ENCODE data around the gene CCSER2. TPM values are rescaled to one million over a fixed set of nuclear protein-coding genes. Genes with fewer than 3 reads are reported as not detected.

Gene CCSER2
- total RNA-seq, 3 donors from 2014 or later, result 30.2 to 118 (median 48.3) TPM

DNA sequence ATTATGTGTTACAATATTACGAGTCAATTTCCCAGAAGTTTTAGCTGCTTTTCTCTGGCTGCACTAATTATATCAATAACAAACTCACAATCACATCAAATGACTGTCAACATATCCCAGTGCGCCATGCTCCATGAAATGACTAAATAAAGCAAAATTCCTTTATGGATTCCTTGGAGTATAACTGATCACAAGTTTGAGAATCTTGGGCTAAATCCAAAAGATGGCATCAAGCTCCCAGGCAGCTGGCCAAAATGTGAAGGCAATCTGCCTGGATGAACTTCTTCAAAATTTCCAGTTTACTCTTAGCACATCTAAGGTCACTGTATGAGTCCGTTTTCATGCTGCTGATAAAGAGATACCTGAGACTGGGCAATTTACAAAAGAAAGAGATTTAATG lies 210.8 kb downstream of the CCSER2 start:
- Histone ChIP-seq H3K4me3 (no peak overlapping the region), H3K4me1 (ENCODE audit: low read depth) (peaks cover 6% of the 10 kb centered on the region), H3K36me3 (ENCODE audit: low read depth) (no peaks in the 10 kb centered on the region), H3K9me3 (no peaks in the 10 kb centered on the region)
- no peak for TF ChIP-seq CTCF (IDR thresholded peaks at IDR 0.05)
- ATAC-seq, result no peak
- DNase-seq, result no peak
- intact Hi-C loops (cut with DNase I, micrococcal nuclease), result loop anchor here (5.0 kb wide), 3 partner anchors 162 to 272 kb away; no protein-coding TSS in a partner anchor

GRCh38 chr10:84540022-84540616 lies 211.7 kb downstream of the CCSER2 start:
- no peak for DNase-seq
- H3K4me3 ChIP-seq, result no peak overlapping the region
- no peak for TF ChIP-seq CTCF (IDR thresholded peaks at IDR 0.05)
- no peaks in the 10 kb centered on the region for H3K9me3 ChIP-seq
- peaks cover 6% of the 10 kb centered on the region for H3K4me1 ChIP-seq (ENCODE audit: low read depth)
- H3K36me3 ChIP-seq (ENCODE audit: low read depth), result no peaks in the 10 kb centered on the region
- intact Hi-C loops (cut with DNase I, micrococcal nuclease), result loop anchor here (10.0 kb wide), 1 partner anchor 1835 kb away; no protein-coding TSS in a partner anchor
- ATAC-seq, result no peak

DNA sequence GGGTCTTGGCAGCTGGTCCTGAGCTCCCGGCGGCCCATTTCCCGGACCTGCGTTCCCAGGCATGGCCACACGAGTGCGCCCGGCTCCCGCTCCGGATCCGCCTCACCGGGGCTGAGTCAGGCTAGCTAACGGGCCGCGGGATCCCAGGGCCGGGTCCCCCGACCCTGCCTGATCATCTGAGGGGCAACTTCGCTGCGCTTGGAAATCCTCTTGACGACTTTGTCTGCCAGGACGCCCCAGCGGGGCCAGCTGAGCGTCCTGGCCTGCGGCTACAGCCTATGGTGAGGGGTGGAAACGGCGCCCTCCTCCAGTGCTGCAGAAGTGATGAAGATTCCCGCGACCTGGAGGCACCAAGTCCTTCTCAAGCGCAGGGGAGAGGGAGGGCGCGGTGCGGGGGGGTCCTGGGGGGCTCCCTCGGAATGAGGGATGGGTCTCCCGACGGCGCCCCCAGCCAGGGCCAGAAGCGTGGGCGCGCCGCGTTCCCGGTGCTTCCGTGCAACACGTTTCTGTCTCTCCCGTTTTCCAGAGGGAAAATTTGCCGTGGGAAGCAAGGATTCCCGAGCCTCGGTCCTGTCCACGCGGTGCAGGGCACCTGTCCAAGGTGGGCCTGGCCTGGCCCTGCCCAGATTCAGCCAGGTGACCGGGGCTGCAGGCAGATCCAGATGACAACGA lies 212.4 kb downstream of the CCSER2 start:
- H3K4me3 ChIP-seq, result no peak overlapping the region
- H3K9me3 ChIP-seq, result no peaks in the 10 kb centered on the region
- ATAC-seq (peak; percentile 81), DNase-seq (peak; percentile 56 to 68 (median 61))
- no peaks in the 10 kb centered on the region for H3K36me3 ChIP-seq (ENCODE audit: low read depth)
- intact Hi-C loops (cut with DNase I, micrococcal nuclease), result loop anchor here (10.0 kb wide), 1 partner anchor 1834 kb away; no protein-coding TSS in a partner anchor
- peak; percentile 65 for TF ChIP-seq CTCF (IDR thresholded peaks at IDR 0.05)
- peaks cover 6% of the 10 kb centered on the region for H3K4me1 ChIP-seq (ENCODE audit: low read depth)

DNA sequence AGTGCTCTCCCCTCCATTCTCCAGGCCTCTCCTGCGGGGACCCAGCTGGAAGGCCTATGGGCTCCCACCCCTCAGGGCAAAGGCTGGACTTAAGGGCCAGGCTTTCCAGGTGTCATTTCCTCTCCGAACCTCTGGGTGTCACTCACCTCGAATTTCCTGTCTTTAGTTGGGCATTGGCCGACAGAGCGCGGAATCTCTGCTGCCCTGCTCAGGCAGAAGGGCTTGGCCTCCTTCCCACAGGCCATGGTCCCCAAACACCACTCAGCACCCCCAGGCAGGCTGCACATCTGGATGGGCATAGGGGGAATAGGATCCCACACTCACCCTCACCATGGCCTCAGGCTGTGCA lies 212.9 kb downstream of the CCSER2 start:
- Histone ChIP-seq H3K4me3 (no peak overlapping the region), H3K9me3 (no peaks in the 10 kb centered on the region), H3K4me1 (ENCODE audit: low read depth) (peaks cover 6% of the 10 kb centered on the region), H3K36me3 (ENCODE audit: low read depth) (no peaks in the 10 kb centered on the region)
- no peak for ATAC-seq
- intact Hi-C loops (cut with DNase I, micrococcal nuclease), result loop anchor here (10.0 kb wide), 1 partner anchor 1834 kb away; no protein-coding TSS in a partner anchor
- DNase-seq, result no peak
- TF ChIP-seq CTCF (IDR thresholded peaks at IDR 0.05), result no peak

DNA sequence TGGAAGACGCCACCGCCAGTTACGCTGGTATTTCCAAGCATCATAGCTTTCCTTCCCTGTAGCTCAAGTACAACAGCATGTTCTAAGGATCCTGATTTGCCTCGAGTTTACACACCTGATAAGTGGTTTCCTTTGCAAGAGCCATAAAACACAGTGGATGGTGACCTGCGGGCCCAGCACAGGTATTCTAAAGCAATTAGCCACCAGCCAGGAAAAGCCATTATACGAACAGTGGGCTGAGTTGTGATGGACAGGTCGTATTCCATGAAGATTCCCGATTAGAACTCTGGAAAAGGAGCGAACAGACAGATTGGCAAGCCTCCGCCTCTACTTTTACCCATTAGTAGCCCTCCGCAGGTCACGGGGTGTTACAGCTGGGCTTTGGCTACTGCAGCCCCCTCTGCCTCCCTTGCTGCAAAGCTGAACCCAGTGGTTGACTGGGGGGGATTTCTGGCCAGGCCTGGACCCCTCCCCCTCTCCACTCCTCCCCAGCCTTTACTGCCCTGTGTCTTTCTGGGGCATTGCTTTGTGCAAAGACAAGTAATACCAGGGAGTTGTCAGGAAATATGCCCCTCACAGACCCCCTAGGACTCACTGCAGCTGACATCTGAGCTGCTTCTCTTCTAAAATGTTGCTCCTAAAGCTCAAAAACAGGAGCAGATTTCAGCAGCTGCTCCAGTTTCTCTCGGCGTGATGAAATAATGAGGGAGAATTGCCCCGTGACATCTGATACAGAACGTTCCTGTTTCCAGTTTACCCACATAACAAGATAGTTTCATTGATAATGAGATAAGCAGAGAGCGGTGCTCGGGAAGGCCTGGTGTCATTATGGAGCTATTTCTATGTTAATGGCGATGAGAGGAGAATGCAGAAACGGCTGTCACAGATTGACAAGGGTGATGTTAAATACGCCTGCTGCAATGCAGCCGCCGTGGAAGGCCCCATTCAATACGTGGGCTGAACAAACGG lies 214.4 kb downstream of the CCSER2 start:
- H3K4me3 ChIP-seq, result no peak overlapping the region
- H3K36me3 ChIP-seq (ENCODE audit: low read depth), result no peaks in the 10 kb centered on the region
- intact Hi-C loops (cut with DNase I, micrococcal nuclease), result loop anchor here (10.0 kb wide), 1 partner anchor 1832 kb away; no protein-coding TSS in a partner anchor
- no peak for ATAC-seq
- H3K4me1 ChIP-seq (ENCODE audit: low read depth), result peaks cover 4% of the 10 kb centered on the region
- no peaks in the 10 kb centered on the region for H3K9me3 ChIP-seq
- no peak for TF ChIP-seq CTCF (IDR thresholded peaks at IDR 0.05)
- DNase-seq, result no peak

Data from mucosa of descending colon (tissue), 3 donors.